Transverse colon (tissue), 4 donors: ENCODE measurements around the gene RUFY4. TPM values are rescaled to one million over a fixed set of nuclear protein-coding genes. Genes with fewer than 3 reads are reported as not detected.

Experiments
- DNase-seq: peaks from one replicate; pipeline ENCODE4 v3.0.0-alpha.2; 2019
- H3K27ac ChIP-seq, 4 donors: fragments of 200-600 bp; sonication (generic); 2 replicates each; pipeline ENCODE4 v1.5.1; 2016 to 2018; ENCODE audit warnings: inconsistent platforms in 4 of 4
- H3K27me3 ChIP-seq: fragments of 200-600 bp; sonication (generic); 2 replicates; pipeline ENCODE4 v1.5.1; 2017; ENCODE audit warnings: inconsistent platforms
- H3K36me3 ChIP-seq, 4 donors: fragments of 200-600 bp; sonication (generic); 2 replicates each; pipeline ENCODE4 v1.5.1; 2017 to 2019; ENCODE audit warnings: inconsistent platforms in 4 of 4
- H3K4me1 ChIP-seq, 4 donors: fragments of 200-600 bp; sonication (generic); 2 replicates each; pipeline ENCODE4 v1.5.1; 2017 to 2020; ENCODE audit warnings: inconsistent platforms in 4 of 4
- H3K4me3 ChIP-seq, 4 donors: fragments of 200-600 bp; sonication (generic); 1 replicate in 1 of 4; 2 replicates in 3 of 4; pipeline versions ENCODE4 v1.5.1 to v1.6.1; 2017 to 2019; ENCODE audit warnings: inconsistent platforms in 4 of 4
- H3K9me3 ChIP-seq, 2 donors: fragments of 200-600 bp; sonication (generic); 2 replicates each; pipeline ENCODE4 v1.5.1; 2017 to 2019; ENCODE audit warnings: inconsistent platforms in 2 of 2
- CTCF ChIP-seq, 5 experiments: fragments of 200-600 bp in 3 of 5; fragments of 450-650 bp in 2 of 5; sonication (generic) in 3 of 5; IDR thresholded peaks; 1 replicate in 2 of 5; 2 replicates in 3 of 5; pipeline ENCODE4 v1.5.1; 2016 to 2017; ENCODE audit warnings: antibody characterized with exemption in 5 of 5, inconsistent platforms in 3 of 5, mild to moderate bottlenecking in 2 of 5, moderate library complexity in 1 of 5
- EP300 ChIP-seq: sonication (generic); formaldehyde crosslinking; IDR thresholded peaks from one replicate; pipeline ENCODE4 v1.6.1; 2017; ENCODE audit warnings: antibody characterized with exemption, low read depth
- POLR2A ChIP-seq: fragments of 450-650 bp; IDR thresholded peaks from one replicate; pipeline ENCODE4 v1.6.1; 2016; ENCODE audit warnings: antibody characterized with exemption, mild to moderate bottlenecking, moderate library complexity
- POLR2AphosphoS5 ChIP-seq, 3 donors: sonication (generic); formaldehyde crosslinking; IDR thresholded peaks; one replicate each; pipeline ENCODE4 v1.6.1; 2016; ENCODE audit warnings: antibody characterized with exemption in 3 of 3
- WGBS, 2 donors: methylation state at CpG; one replicate each; pipeline ENCODE4 v1.1.5; 2018; ENCODE audit warnings: low coverage in 1 of 2; 5-methylcytosine and 5-hydroxymethylcytosine counted together
- in situ Hi-C, 4 donors: fragments of 200-750 bp; cut with MboI; loops; one replicate each; pipeline versions ENCODE4 v1.15.0 to v1.15.1; 2017; ENCODE audit warnings: low sequenced_read_pairs in 3 of 4, low pct_ligation_motif_present in 1 of 4, low pct_unique_long_range_greater_than_20kb in 1 of 4
- intact Hi-C: fragments of 100-400 bp; cut with DNase I; formaldehyde crosslinking; loops from one replicate; pipeline ENCODE4 v1.15.1; 2023; ENCODE audit warnings: low total_unique reads
- total RNA-seq, 4 donors: library from RNA; depleted of rRNA; stranded (reverse); fragments of >200 nt; gene quantifications; one replicate each; pipeline ENCODE4 v1.1.0, GENCODE V29; 2016

RUFY4 gene
- total RNA-seq, 4 donors from 2014 or later, result 1.9 TPM; not detected in 3

- DNase-seq, result no peak
- intact Hi-C loops, result no loop called here
- no peak overlapping the region for H3K27ac ChIP-seq
- in situ Hi-C loops, result no loop called here
- H3K4me3 ChIP-seq, result no peak overlapping the region
- H3K36me3 ChIP-seq, result no peaks in the 10 kb centered on the region
- H3K4me1 ChIP-seq, result no peaks in the 10 kb centered on the region
- H3K27me3 ChIP-seq, result no peaks in the 10 kb centered on the region
- WGBS, 2 donors, result 89 to 93% methylated on average over 4 to 6 of the region's 6 CpGs
- TF ChIP-seq CTCF (IDR thresholded peaks at IDR 0.05), result no peak
- H3K9me3 ChIP-seq, result no peaks in the 10 kb centered on the region
These were observed 41.4 kb upstream of the RUFY4 start for GRCh38 chr2:218027426-218028188.

- WGBS, 2 donors, result 87 to 92% methylated on average over 2 of the region's 2 CpGs
- Histone ChIP-seq H3K27ac (no peak overlapping the region), H3K9me3 (no peaks in the 10 kb centered on the region), H3K4me3 (no peak overlapping the region), H3K27me3 (no peaks in the 10 kb centered on the region), H3K36me3 (no peaks in the 10 kb centered on the region), H3K4me1 (no peaks in the 10 kb centered on the region)
- DNase-seq, result no peak
- intact Hi-C loops (no loop called here), in situ Hi-C loops (no loop called here)
- TF ChIP-seq POLR2AphosphoS5 (IDR thresholded peaks at IDR 0.05) (no peak), EP300 (no peak), CTCF (IDR thresholded peaks at IDR 0.05) (no peak), POLR2A (no peak)
These were observed 40.9 kb upstream of the RUFY4 start for GRCh38 chr2:218028189-218028495.

GRCh38 chr2:218028562-218029348, 40.3 kb upstream of the RUFY4 start:
- H3K27me3 ChIP-seq, result peaks cover 3% of the 10 kb centered on the region
- no peaks in the 10 kb centered on the region for H3K4me1 ChIP-seq
- no peak overlapping the region for H3K4me3 ChIP-seq
- intact Hi-C loops (no loop called here), in situ Hi-C loops (no loop called here)
- 66% methylated on average over 6 of the region's 6 CpGs; no CpG with 5 or more reads in 1 of the 2 donors for WGBS, 2 donors
- TF ChIP-seq POLR2AphosphoS5 (IDR thresholded peaks at IDR 0.05), result no peak
- TF ChIP-seq POLR2A, result no peak
- no peak for TF ChIP-seq EP300
- TF ChIP-seq CTCF (IDR thresholded peaks at IDR 0.05), result no peak
- no peaks in the 10 kb centered on the region for H3K36me3 ChIP-seq
- DNase-seq, result no peak
- H3K9me3 ChIP-seq, result no peaks in the 10 kb centered on the region
- no peak overlapping the region for H3K27ac ChIP-seq

GRCh38 chr2:218029366-218030360, 39.4 kb upstream of the RUFY4 start:
- Histone ChIP-seq H3K27ac (no peak overlapping the region), H3K4me3 (no peak overlapping the region), H3K27me3 (peaks cover 12% of the 10 kb centered on the region), H3K9me3 (no peaks in the 10 kb centered on the region), H3K36me3 (no peaks in the 10 kb centered on the region), H3K4me1 (peaks cover 0 to 5% (median 5%) of the 10 kb centered on the region in 4 donors)
- intact Hi-C loops (loop anchor here (5.0 kb wide), 1 partner anchor 242 kb away; no protein-coding TSS in a partner anchor), in situ Hi-C loops (no loop called here)
- TF ChIP-seq CTCF (IDR thresholded peaks at IDR 0.05), result no peak
- no peak for DNase-seq
- WGBS, 2 donors, result 66 to 67% methylated on average over 11 to 17 of the region's 17 CpGs
